G401.6 (cell line): ENCODE data around the gene AP1G1.

ENCODE experiments used
- FAIRE-seq: peaks from 2 replicates; lab custom pipeline; 2012; peaks lifted over from hg19 to GRCh38; lab: Jason Lieb, UNC

Gene AP1G1

GRCh38 chr16:71754108-71754507 lies 54.5 kb downstream of the AP1G1 start:
- no peak for FAIRE-seq

GRCh38 chr16:71748226-71748625 lies 60.4 kb downstream of the AP1G1 start:
- FAIRE-seq = no peak

DNA sequence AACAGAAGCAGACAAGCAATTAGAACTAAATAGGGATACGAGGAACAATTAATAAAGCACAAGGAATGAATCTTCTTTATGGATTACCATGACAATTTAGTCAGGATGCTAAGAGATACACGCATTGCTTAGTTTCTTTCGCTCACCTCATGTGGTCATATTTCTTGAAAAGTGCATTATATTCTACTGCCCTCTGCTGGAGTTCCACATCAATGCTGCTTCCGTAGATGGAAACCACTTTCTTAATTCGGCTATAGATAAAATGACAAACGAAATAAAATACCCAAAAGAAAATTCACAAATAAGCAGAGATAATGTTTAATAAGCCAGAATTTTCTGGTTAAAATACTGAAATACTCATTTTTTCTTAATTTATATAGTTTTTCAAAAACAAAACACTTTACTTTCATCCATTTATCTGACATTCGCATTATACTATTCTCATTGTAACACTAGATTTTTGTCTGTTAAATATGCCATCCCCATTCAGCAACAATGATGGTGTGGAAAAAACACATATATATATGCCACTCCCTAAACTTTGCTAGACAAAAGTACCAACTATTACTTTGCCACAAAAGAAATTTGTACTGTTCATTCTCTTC lies 62.1 kb downstream of the AP1G1 start:
- FAIRE-seq = peak; percentile 95

GRCh38 chr16:71738855-71739254 lies 69.8 kb downstream of the AP1G1 start:
- no peak for FAIRE-seq

DNA sequence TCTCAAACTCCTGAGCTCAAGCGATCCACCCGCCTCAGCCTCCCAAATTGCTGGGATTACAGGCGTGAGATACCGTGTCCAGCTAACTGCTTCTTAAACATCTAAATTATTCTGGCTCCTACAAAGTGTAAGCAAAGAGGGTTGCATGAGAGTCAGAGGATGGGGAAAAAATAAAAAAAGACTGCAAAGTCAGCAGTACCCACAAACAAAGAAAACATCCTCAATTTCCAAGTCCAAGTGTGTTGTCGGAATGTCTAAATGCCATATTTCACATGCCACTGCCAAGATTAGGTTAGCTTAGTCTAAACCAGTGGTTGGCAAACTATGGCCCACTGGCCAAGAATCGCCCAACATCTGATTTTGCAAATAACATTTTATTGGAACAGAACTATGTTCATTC lies 71.1 kb downstream of the AP1G1 start:
- FAIRE-seq = no peak

- FAIRE-seq = no peak
Measured at GRCh38 chr16:71734511-71734910, 74.1 kb downstream of the AP1G1 start.

DNA sequence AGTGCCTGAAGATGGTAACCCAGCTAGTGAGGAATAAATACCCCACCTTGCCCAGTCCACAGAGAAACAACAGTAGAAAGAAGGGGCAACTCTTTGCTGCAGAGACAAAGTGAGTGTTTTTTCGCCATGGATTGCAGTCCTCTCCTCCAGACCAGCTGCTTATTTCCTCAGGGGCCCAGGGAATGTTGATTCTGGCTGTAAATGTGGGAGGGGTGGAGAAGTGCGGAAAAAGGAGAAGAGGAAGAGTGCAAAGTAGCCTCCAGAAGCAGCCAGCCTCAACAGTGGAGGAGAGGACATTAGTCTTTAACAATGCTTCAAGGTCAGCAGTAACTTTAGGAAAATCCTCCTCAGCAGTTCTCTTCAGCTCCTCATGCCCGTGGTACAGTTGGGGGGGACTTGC lies 76.0 kb downstream of the AP1G1 start:
- FAIRE-seq = no peak

DNA sequence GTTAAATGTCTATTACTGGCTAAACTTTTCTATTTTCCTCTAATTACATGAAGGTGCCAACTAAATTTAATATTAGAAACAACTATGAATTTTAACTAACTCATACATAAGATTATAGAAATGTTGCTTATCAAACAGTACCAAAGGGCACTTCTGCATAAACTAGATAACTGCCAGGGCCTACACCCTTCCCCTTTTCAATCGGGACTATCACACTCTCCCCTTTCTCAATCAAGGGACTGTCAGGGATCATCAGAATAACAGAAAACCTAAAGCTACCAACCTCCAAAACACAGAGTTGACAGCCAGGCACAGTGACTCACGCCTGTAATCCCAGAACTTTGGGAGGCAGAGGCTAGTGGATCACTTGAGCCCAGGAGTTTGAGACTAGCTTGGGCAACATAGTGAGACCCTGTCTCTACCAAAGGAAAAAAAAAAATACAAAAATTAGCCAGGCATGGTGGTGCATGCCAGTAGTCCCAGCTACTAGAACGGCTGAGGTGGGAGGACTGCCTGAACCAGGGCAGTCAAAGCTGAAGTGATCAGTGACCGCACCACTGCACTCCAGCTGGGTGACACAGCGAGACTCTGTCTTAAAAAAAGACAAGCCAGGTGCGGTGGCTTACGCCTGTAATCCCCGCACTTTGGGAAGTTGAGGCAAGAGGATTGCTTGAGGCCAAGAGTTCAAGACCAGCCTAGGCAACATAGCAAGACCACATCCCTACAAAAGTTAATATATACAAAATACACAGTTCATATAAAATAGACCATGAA lies 80.9 kb downstream of the AP1G1 start:
- FAIRE-seq = no peak

- FAIRE-seq = no peak
Measured at GRCh38 chr16:71726476-71727315, 81.9 kb downstream of the AP1G1 start.

- FAIRE-seq = no peak
Measured at GRCh38 chr16:71724320-71724751, 84.3 kb downstream of the AP1G1 start, which contains the start of gene PHLPP2. TSS of gene PHLPP2 (minus strand) at chr16:71724701. CDS start at chr16:71714795, 9,906 bp downstream.

GRCh38 chr16:71723537-71724319 lies 84.9 kb downstream of the AP1G1 start:
- no peak for FAIRE-seq

GRCh38 chr16:71722801-71723536 lies 85.7 kb downstream of the AP1G1 start:
- FAIRE-seq = no peak

DNA sequence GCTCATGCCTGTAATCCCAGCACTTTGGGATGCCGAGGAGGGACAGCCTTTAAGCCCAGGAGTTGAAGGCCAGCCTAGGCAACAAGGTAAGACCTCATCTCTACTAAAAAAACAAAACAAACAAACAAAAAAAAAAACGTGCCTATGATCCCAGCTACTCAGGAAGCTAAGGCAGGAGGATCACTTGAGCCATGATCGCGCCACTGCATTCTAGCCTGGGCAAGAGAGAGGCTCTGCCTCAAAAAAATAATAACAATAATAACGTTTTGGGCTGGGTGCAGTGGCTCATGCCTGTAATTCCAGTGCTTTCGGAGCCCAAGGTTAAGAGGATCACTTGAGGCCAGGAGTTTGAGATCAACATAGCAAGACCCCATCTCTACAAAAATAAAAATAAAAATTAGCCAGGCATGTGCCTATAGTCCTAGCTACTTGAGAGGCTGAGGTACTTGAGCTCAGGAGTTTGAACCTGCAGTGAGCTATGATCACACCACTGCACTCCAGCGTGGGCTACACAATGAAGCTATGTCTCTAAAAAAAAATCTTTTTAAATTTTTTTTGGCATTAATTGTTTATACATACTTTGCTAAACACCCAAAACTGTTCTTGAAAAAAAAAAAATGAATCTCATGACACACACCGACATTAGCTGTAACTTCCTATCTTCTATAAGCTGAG lies 87.4 kb downstream of the AP1G1 start:
- FAIRE-seq = no peak

- peak; percentile 71 for FAIRE-seq
Measured at GRCh38 chr16:71712501-71712900, 96.1 kb downstream of the AP1G1 start.

GRCh38 chr16:71711789-71712188 lies 96.8 kb downstream of the AP1G1 start:
- no peak for FAIRE-seq

DNA sequence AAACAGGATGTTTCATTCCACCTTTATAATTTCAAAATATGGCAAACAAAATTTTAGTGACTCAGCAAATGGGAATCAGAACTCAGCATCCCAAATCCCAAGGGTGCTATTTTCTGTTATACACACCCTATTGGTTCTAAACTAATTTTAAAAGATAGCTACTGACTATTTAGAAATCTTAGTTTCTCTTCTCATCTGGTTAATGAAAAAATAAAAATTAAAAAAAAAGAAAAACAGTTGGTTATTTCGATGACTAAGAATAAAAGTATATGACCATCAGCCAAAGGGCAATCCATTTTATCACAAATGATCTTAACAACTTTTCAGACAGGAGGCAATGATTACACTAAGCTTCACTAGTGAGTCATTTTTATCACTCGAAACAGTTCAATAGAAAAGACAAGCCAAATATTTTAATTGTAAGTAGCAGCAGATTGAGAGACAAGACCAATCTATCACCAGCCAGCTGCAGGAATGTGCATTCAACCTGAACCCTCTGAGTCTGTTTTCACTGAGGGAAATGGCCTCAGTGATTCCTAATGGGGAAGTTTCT lies 99.3 kb downstream of the AP1G1 start:
- no peak for FAIRE-seq

DNA sequence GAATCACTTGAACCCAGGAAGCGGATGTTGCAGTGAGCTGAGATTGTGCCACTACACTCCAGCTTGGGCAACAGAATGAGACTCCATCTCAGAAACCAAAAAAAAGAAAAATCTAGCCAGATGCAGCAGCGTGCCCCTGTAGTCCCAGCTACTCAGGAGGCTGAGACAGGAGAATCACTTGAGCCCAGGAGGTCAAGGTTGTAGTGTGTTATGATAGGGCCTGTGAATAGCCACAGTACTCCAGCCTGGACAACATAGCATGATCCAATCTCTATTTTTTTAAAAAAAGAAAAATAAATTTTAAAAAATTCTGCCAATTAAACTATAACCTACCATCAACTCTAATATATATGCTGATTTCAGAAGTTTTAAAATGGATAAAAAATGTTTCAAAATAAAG lies 99.9 kb downstream of the AP1G1 start:
- peak; percentile 51 for FAIRE-seq

- FAIRE-seq = no peak
Measured at GRCh38 chr16:71707199-71707598, 101.4 kb downstream of the AP1G1 start.

DNA sequence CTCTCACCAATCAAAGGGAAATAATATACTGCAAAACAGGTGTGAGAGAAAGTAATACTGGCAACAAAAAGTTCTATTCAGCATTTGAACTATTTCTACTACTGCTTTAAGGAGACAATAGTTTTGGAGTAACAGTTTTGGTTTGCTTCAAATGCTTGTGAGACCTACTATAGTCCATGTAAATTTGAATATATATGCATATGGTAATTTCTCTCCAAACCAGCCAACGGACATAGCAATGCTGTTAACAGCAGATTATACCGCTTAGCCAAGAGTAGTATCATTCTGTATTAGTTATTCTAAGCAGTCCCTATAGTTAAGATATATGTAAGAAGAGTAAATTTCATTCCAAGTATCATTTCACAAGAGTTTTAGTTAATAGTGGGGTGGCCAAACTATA lies 102.6 kb downstream of the AP1G1 start:
- FAIRE-seq = no peak

DNA sequence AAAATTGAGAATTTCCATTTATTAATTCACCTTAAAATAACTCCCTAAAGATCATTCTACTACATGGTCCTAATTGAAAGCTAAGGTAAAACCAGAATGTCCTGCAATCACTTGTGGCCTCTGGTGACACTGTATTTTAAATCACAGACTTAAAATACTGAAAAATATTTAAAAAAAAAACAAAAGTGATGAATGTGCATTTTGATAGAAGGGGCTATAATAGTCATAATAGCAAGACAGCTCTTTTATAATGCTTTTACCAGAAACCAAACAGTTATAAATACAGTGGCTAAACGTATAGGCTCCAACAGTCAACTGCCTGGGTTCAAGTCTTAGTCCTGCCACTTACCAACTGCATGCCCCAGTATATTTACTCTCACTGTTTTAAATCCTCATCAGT lies 105.3 kb downstream of the AP1G1 start:
- FAIRE-seq = no peak

- FAIRE-seq = no peak
Measured at GRCh38 chr16:71700831-71701230, 107.8 kb downstream of the AP1G1 start.
